Activated T-cell treated with anti-CD3 and anti-CD28 coated beads, Interleukin-2, amount 50 U/mL, for 1 hour (primary cell): ENCODE measurements around the gene DSC1.
"Not testable (repeated sequence)": the region's sequence is repeated elsewhere in the genome, so short reads cannot be mapped to it uniquely, and the experiment has no call there.

ENCODE experiments used
- DNase-seq: peaks from one replicate; pipeline ENCODE4 v3.0.0-alpha.2; 2020

DSC1 gene

GRCh38 chr18:31171144-31171839 is 8.6 kb upstream of the DSC1 start:
- DNase-seq = no peak

GRCh38 chr18:31170335-31170734 is 7.7 kb upstream of the DSC1 start:
- DNase-seq = no peak

GRCh38 chr18:31162419-31162793 is 250 bp downstream of the DSC1 start:
- no peak for DNase-seq

- DNase-seq = no peak
Measured at GRCh38 chr18:31161757-31162418, 768 bp downstream of the DSC1 start.

GRCh38 chr18:31156821-31157763 is 5.6 kb downstream of the DSC1 start:
- no peak for DNase-seq

- DNase-seq = no peak
Measured at GRCh38 chr18:31155498-31155897, 7.2 kb downstream of the DSC1 start.

GRCh38 chr18:31154181-31154580 is 8.5 kb downstream of the DSC1 start:
- no peak for DNase-seq

GRCh38 chr18:31149351-31149750 is 13.3 kb downstream of the DSC1 start:
- no peak for DNase-seq

- DNase-seq = no peak
Measured at GRCh38 chr18:31148600-31148999, 14.1 kb downstream of the DSC1 start.

- no peak for DNase-seq
Measured at GRCh38 chr18:31146809-31147208, 15.8 kb downstream of the DSC1 start.

GRCh38 chr18:31143025-31143424 is 19.6 kb downstream of the DSC1 start:
- DNase-seq = no peak

- no peak for DNase-seq
Measured at GRCh38 chr18:31138709-31139108, 23.9 kb downstream of the DSC1 start.

- no peak for DNase-seq
Measured at GRCh38 chr18:31134988-31135529, 27.6 kb downstream of the DSC1 start.

GRCh38 chr18:31129398-31130115 is 33.1 kb downstream of the DSC1 start:
- DNase-seq = no peak

GRCh38 chr18:31125878-31126277 is 36.8 kb downstream of the DSC1 start:
- DNase-seq = no peak

GRCh38 chr18:31123125-31123524 is 39.5 kb downstream of the DSC1 start:
- DNase-seq = not testable (repeated sequence)

GRCh38 chr18:31120594-31120993 is 42.1 kb downstream of the DSC1 start:
- DNase-seq = no peak

GRCh38 chr18:31116853-31117595 is 45.6 kb downstream of the DSC1 start:
- DNase-seq = no peak

GRCh38 chr18:31112804-31113203 is 49.9 kb downstream of the DSC1 start:
- no peak for DNase-seq

- no peak for DNase-seq
Measured at GRCh38 chr18:31105733-31106132, 56.9 kb downstream of the DSC1 start.

- DNase-seq = no peak
Measured at GRCh38 chr18:31104444-31104843, 58.2 kb downstream of the DSC1 start.

GRCh38 chr18:31103423-31103822 is 59.2 kb downstream of the DSC1 start:
- no peak for DNase-seq
